Stimulated activated CD4-positive, alpha-beta T cell treated with anti-CD3 and anti-CD28 coated beads, Interleukin-15, amount 100 ng/mL, for 1 hour (primary cell): ENCODE measurements around the gene AIDA.

Experiments
- DNase-seq, 2 donors: peaks; one replicate each; pipeline ENCODE4 v3.0.0-alpha.2; 2020; ENCODE audit warnings: low read depth in 1 of 2, low spot score in 1 of 2

Gene AIDA

GRCh38 chr1:222653178-222653827 is 59.0 kb downstream of the AIDA start:
- no peak for DNase-seq

GRCh38 chr1:222652676-222653075 is 59.6 kb downstream of the AIDA start:
- no peak for DNase-seq

DNA sequence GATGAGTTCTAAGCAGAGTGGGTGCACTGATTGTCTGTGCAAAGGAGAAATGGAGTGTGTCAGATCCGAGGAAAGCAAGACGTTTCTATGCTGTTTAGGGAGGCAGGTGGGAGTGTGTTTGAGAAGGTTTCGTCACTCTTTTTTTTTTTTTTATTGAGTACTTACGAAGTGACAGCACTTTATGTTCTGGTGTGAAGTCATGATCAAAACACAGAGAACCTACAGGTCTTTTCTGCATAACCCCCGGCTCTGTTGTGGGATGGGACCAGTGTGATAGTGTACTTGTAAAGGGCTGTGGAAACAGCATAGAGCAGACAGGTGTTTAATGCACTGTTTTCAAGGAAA is 67.7 kb downstream of the AIDA start:
- no peak for DNase-seq

GRCh38 chr1:222643938-222644635 is 68.2 kb downstream of the AIDA start:
- DNase-seq, result peak; percentile 93 to 95

DNA sequence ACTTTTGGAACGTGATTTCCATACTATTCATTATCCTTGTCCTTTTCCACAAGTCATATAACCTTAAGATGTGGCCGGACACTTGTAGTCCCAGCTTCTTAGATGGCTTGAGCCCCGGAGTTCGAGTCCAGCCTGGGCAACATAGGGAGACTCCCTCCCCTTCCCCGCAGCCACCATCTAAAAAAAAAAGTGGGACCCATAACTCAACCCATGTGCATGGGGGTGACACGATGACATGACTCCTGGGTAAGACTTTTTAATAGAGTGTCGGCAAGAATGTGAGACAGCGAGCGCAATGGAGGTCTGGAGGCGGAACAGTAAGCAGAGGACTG is 68.7 kb downstream of the AIDA start:
- DNase-seq, result no peak

- DNase-seq, result no peak
Observed at GRCh38 chr1:222642468-222642867, 69.8 kb downstream of the AIDA start.

- DNase-seq, result no peak
Observed at GRCh38 chr1:222641269-222641948, 70.9 kb downstream of the AIDA start.

DNA sequence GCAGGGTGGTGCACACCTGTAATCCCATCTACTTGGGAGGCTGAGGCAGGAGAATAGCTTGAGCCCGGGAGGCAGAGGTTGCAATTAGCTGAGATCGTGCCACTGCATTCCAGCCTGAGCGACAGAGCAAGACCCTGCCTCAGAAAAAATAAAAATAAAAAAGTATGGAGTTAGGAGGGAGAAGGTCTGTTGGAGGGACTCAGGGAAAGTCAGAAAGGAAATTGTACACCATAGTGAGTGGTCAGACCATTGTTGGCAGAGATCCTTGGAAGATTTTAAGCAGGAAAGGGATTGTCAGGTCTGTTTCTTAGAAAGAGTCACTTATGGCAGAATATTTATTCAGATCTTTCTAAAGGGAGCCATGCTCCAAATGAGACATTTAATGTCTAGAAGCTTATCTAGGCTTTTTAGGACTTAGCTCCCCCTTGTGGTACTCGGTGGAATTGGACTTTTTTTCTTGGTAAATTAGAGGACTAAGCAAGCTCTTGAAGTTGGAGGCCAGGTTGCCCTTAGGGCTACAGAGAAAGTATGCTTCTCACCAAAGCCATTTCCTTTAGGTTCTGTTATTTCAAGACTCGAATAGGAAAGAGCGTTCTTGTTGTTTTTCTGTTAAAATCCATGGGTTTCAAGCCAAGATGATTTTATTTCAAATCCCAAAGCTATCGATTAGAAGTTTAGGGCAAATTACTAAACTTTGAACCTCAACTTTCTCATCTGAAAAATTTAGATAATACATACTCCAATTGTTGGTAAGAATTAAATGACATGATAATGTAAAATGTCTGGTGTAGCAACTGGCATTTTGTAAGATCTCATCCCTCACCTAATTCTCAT is 77.9 kb downstream of the AIDA start:
- DNase-seq, result peak in 1 of 2 donors; percentile 49

- DNase-seq, result no peak
Observed at GRCh38 chr1:222632749-222633148, 79.5 kb downstream of the AIDA start.

GRCh38 chr1:222631611-222632208 is 80.6 kb downstream of the AIDA start:
- no peak for DNase-seq

DNA sequence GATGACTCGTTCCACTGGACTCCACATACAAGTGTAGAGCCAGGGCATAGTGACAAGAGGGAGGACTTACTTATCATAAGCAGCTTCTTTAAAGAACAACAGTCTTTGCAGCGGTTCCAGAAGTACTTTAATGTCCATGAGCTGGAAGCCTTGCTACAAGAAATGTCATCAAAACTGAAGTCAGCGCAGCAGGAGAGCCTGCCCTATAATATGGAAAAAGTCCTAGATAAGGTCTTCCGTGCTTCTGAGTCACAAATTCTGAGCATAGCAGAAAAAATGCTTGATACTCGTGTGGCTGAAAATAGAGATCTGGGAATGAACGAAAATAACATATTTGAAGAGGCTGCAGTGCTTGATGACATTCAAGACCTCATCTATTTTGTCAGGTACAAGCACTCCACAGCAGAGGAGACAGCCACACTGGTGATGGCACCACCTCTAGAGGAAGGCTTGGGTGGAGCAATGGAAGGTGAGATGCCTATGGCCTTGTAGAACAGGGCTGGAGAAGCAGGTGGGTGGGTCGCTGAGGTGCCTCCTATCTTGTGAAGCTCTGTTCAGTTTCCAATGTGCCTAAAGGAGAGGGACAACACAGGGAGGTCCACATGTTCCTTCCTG is 82.3 kb downstream of the AIDA start:
- DNase-seq, result no peak

DNA sequence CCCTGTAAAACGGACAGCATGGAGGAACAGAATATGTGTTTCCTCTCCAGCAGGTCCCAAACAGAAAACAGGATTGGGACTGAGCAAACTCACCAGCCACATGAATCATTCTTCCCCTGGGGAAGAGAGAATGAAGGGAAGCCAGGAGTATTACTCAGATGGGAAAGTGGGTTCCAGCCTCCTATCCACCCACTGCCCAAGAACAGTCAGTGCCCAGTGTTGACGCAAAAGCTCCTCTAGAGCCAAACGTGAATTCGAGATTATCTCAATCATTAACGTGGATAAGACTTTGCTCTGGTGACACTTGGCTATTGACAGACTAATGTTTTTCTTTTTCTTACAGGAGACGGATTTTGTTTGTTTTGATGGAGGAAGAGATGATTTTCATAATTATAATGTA is 85.1 kb downstream of the AIDA start:
- no peak for DNase-seq

DNA sequence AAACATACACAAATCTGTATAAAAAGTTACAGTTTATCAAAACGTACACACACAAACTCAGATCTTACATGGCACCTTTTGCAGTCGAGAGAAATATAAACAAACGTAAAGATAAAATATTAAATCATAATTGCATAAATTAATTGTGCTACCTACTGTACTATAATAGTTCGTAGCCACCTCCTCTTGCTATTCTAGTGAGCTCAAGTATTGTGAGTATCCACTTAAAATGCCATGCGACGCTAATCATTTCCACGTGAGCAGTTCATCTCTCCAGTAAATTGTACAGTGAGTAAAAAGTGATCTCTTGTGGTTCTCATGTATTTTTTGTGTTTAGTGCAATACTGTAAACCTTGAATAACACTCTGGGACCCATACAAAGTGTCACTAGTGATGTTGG is 88.1 kb downstream of the AIDA start:
- no peak for DNase-seq

- no peak for DNase-seq
Observed at GRCh38 chr1:222623458-222623857, 88.8 kb downstream of the AIDA start.

DNA sequence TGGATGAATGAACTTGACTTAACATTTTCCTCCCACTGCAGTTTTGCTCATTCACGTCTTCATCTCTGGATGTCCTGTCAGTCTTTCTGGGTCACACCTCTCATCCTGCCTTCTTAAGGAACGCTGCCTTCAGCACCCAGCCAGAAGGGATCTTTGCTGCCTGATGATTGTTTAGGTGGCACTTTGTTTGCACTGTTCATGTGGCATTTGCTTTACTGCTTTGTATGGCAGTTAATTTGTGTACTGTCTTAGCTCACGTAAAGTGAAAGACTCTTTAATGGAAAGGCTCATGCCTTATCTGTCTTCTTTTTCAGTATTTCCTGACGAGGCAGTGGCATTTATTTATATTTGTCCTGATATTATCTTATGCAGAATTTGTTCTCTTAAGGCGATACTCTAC is 89.5 kb downstream of the AIDA start:
- no peak for DNase-seq

DNA sequence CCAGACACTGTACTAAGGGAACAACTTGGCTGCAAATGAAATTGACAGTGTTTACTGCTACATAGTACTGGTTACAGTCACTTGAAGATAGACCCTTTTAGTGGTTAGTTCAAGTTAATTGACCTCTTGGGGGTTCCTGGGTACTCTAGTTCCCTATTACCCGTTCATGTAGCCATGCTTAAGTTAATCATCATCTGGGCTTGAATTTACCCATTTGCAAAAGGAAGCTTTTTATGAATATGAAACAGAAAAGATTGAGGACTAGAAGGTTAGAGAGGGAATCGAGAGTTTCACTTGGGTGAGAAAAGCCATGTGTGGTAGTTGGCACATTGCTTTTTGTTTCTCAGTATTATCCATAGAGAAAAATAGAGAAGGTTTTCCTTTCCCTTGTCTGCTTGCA is 91.7 kb downstream of the AIDA start:
- DNase-seq, result no peak

GRCh38 chr1:222618880-222619596 is 93.3 kb downstream of the AIDA start:
- DNase-seq, result no peak
